ENCODE measurements around the gene VPS13A.

Gene VPS13A

DNA sequence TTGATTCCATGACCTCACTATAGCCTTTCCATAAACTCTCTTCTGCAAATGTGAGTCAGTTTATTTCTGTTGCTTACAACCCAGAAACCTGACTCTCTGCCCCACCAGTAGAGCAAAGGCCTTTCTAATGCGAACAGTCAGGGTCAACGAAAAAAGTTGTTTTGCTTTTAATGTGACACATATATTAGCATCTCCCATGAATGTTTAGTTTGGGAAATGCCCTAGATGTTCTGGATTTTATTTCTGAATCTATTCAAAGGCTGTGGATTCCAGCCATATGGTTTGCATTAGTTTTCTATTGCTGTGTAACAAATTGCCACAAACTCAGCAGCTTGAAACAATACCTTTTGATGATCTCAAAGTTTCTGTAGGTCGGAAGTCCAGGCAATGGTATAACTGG, 277.3 kb downstream of the VPS13A start:
- H3K4me3 ChIP-seq (ENCODE audit: low read depth, low read length): no peak overlapping the region

DNA sequence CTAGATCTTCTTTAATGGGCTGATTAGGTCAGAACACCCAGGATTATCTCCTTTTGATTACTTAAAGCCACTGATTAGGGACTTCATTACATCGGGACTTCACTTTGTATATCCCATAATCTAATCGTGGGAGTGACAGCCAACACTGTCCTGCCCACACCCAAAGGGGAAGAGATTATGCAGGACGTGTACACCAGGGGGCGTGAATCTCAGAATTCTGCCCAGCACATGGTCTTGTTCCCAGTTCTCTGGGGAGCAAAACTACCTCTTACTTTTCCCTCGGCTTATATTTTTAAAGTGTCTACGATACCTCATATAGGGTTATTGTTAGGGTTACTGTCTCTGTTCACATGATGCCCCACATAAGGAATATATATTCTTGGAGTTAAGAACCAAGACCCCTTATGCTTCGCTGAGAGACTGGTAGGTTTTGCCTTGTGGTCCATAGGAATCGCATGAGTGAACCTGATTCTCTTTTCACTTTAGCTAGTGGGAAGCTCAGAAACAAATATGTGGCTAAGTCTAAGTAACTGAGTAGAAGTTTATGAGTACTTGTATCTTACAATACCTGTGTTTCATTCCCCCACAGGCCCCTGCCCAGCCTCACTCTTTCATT, 278.1 kb downstream of the VPS13A start:
- H3K4me3 ChIP-seq (ENCODE audit: low read depth, low read length): no peak overlapping the region

DNA sequence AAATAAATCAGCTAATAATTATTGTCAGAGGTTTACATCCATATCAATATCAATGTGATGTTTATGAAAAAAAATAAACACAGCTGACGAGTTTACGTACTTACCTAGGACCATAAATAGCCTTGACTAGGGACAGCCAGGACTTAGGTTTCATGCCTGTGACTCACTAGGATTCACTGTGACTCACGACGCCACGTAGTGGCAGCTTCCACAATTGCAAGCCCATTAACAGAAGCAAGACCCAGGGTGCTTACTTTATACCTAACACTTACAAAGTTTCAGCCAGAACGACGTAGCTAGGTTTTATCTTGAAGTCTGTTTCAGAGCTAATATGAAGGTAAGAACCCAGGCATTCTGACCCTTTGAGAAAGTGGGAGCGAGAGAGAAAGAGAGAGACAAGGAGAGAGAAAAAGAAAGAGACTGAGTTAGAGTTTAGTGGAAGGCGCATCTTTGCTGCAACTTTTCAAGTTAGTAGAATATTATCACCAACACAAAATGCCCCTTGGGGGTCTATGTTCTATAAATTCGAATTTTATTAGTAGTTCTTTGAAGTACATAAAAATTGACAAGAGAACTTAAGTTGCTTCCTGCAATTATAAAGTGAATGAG, 279.6 kb downstream of the VPS13A start:
- no peak overlapping the region for H3K4me3 ChIP-seq (ENCODE audit: low read depth, low read length)

DNA sequence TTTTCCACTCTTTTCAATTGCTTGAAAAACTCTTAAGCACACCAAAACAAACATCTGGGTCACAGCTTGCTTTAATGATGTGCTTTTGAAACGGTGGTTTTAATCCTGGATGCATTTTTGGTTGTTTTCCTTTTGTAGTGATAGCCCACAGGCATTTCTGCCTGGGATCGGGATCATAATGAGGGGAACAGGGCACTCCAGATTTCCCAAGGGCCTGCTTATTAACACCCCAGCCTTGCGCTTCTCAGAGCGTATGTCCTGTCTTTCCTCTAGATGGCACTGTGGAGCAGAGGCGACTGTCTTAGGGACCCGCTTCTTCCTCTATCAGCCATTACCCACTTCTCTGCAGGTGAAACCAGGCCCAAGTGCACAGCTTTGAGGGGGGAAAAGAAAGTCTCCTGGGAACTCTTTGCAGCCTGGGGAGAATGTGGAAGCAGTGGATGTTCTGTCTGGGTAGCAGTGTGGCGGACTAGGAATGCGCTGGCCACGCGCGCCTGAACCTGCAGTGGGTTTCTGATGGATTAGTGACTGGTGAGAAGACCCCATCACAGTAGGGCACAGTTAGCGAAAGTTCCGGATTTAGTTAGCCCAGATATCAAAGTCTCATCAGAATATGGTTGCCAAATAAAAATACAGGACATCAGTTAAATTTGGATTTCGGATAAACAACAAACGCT, 280.7 kb downstream of the VPS13A start:
- H3K4me3 ChIP-seq (ENCODE audit: low read depth, low read length): no peak overlapping the region

DNA sequence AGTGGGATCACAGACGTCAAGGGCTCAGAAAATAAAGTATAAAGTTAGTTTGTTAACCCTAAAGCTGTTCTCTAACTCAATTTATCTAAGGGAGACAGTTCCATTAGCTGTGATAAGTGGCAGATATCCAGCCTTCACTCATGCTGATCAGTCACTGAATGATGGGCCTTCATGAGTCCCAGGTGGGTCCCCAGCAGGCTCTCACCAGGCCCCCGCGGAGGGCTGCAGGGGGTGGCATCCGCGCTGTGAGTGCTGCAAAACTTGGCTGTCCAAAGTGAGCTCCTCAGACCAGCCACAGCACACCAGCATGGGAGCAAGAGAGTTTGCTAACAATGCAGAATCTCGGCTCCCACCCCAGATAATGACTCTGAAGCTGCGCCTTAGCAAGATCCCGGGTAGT, 283.6 kb downstream of the VPS13A start:
- no peak overlapping the region for H3K4me3 ChIP-seq (ENCODE audit: low read depth, low read length)

DNA sequence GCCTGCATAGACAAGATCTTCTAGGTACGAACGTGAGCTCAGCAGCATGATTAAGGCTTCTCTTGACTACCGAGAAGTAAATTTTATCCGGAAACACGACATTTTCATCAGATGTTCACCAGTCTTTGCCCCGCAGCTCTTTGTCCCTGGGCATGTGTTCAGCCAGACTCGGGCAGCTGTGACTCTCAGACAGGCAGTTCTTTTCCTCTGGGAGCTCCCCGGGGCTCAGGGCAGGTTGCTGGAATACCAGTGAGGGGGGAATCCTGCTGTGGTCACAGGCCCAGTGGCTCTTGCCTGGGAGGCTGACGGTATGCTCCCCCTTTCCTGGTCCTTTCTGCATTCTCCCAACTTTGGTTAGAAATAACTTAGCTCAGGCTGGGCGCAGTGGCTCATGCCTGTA, 284.7 kb downstream of the VPS13A start:
- no peak overlapping the region for H3K4me3 ChIP-seq (ENCODE audit: low read depth, low read length)

DNA sequence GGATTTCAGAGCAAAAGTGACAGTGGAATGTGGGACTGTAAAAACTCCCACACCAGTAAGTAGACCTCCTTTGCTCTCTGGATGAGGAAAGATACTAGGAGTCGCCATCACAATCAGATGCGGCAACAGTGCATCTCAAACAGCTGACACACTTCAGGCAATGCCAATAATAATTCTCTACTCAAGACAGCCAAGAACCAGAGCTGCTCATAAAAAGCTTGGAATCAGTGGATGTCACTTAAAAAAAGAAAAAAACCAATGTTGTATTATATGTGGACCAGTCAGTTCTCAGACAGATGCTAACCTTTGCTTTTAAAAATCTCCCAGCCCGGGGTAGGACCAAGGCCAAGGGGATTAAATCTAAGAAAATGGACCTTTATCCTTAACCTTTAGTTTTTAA, 285.8 kb downstream of the VPS13A start:
- no peak overlapping the region for H3K4me3 ChIP-seq (ENCODE audit: low read depth, low read length)

DNA sequence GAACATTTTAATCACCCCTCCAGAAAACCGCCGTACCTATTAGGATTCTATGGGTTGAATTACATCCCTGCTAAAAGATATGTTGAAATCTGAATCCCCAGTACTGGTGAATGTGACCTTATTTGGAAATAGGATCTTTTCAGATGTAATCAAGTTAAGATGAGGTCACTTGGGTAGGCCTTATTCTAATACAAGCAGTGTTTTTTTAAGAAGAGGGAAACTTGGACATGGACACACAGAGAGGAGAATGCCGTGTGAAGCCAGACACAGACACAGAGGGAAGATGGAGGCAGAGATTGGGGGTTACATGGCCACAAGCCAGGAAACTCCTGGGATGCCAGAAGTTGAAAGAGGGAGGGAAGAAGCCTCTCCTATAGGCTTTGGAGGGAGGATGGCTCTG, 287.3 kb downstream of the VPS13A start:
- H3K4me3 ChIP-seq (ENCODE audit: low read depth, low read length): no peak overlapping the region

DNA sequence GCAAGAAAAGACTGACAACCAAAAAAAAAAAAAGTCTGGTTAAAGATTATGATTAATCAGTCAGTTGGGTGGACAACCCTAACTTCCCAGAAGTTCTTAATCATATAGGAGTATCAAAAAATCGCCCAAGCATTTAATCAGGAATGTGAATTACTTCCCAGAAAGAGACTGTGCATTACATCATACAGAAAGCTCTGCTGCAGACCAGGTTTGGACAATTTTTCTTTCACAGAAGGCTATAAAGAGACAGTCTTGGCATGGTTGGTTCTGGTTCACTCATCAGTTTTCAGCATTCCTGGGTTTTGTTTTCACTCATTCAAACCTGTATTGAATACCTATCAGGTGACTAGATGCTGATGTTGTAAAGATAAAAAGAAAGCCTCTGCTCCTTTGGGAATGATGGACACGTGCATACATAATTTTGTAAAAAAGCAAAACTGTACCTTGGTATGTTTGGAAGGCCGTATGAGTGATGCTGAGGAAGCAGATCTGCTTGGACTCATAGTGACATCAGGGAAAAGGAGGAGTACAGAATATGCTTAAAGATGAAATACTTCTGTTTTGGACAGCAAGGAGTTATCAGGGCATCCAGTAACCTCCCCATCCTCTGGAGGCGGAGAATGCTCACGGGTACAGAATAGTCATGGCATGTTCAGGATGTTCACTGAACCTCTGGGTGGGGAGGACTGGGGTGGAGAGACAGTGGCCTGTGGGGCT, 292.3 kb downstream of the VPS13A start:
- H3K4me3 ChIP-seq (ENCODE audit: low read depth, low read length): no peak overlapping the region

All from iPS-11a (cell line).